Choroid plexus epithelial cell (primary cell): ENCODE data around the gene ZNF324.
A peak's percentile ranks its signal among the peaks of the same experiment; 100 is the strongest.

ENCODE experiments used
- DNase-seq: peaks from one replicate; pipeline ENCODE4 v3.0.0-alpha.2; 2010; ENCODE audit warnings: low read depth
- H3K4me3 ChIP-seq: 2 replicates; pipeline ENCODE4 v1.5.1; 2011; ENCODE audit warnings: low read depth, mild to moderate bottlenecking, control low read depth, low read length, moderate library complexity
- CTCF ChIP-seq: conservative IDR thresholded peaks from 2 replicates; pipeline ENCODE4 v1.5.1; 2011; ENCODE audit warnings: low read depth, mild to moderate bottlenecking, control low read depth, inconsistent platforms, low read length, moderate library complexity

ZNF324 gene

GRCh38 chr19:58450856-58451357 is 16.0 kb upstream of the ZNF324 start:
- no peak for DNase-seq
- TF ChIP-seq CTCF, result no peak
- H3K4me3 ChIP-seq, result peak overlapping the region; percentile 91

- peak within 1 kb of the TSS; percentile 91 for H3K4me3 ChIP-seq
- TF ChIP-seq CTCF, result no peak
- peak; percentile 95 for DNase-seq
Observed at GRCh38 chr19:58451358-58452101, 15.3 kb upstream of the ZNF324 start, which contains the start of gene ZNF324B. ZNF324B (plus strand) TSS chr19:58451622; CDS start chr19:58453702, 2,080 bp downstream.

DNA sequence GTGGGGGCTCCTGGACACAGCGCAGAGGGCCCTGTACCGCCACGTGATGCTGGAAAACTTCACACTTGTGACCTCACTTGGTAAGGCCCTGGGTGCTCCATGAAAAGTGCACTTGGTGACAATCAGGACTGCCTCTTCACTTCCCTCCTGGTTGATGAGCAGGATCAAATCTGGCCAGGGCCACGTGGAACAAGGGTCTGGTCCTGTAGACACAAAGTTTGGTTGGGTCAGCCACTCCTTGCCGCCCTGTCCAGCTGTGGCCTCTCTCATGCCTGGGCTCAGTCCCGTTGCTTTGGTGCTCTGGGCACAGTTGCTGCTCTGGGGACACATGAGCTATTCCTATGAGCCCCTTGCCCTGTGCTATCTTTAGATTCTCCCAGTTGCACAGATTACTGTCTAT is 13.1 kb upstream of the ZNF324 start:
- no peak overlapping the region for H3K4me3 ChIP-seq
- no peak for TF ChIP-seq CTCF
- DNase-seq, result no peak

GRCh38 chr19:58455306-58455705 is 11.6 kb upstream of the ZNF324 start:
- H3K4me3 ChIP-seq, result no peak overlapping the region
- TF ChIP-seq CTCF, result no peak
- no peak for DNase-seq

- TF ChIP-seq CTCF, result no peak
- no peak for DNase-seq
- no peak overlapping the region for H3K4me3 ChIP-seq
Observed at GRCh38 chr19:58456111-58456510, 10.8 kb upstream of the ZNF324 start.

GRCh38 chr19:58460039-58460438 is 6.8 kb upstream of the ZNF324 start:
- no peak for DNase-seq
- H3K4me3 ChIP-seq, result no peak overlapping the region
- TF ChIP-seq CTCF, result no peak

GRCh38 chr19:58466089-58466759 is 656 bp upstream of the ZNF324 start:
- DNase-seq, result no peak
- TF ChIP-seq CTCF, result no peak
- H3K4me3 ChIP-seq, result peak overlapping the region; percentile 91
